Keratinocyte (primary cell): ENCODE data around the gene PTPRN2. TPM values are rescaled to one million over a fixed set of nuclear protein-coding genes. Genes with fewer than 3 reads are reported as not detected.

ENCODE experiments used
- DNase-seq: peaks from one replicate; pipeline ENCODE4 v3.0.0-alpha.2; 2011; ENCODE audit warnings: low read depth, missing footprints, low spot score
- FAIRE-seq: peaks from 2 replicates; lab custom pipeline; 2011; peaks lifted over from hg19 to GRCh38; lab: Jason Lieb, UNC
- H2AFZ ChIP-seq: 2 replicates; pipeline ENCODE4 v1.6.0; 2012; ENCODE audit warnings: low read length, control low read depth, inconsistent platforms; ENCODE audit not compliant: control insufficient read depth
- H3K27ac ChIP-seq: 2 replicates; pipeline ENCODE4 v1.5.1; 2011; ENCODE audit warnings: low read length; ENCODE audit not compliant: control insufficient read depth, insufficient read depth
- H3K27me3 ChIP-seq: 3 replicates; pipeline ENCODE4 v1.6.0; 2011; ENCODE audit warnings: low read length; ENCODE audit not compliant: control insufficient read depth, insufficient read depth; ENCODE audit errors: extremely low read depth
- H3K36me3 ChIP-seq, 2 experiments: 2 replicates in 1 of 2; 3 replicates in 1 of 2; pipeline ENCODE4 v1.5.1; 2011; ENCODE audit warnings: low read length in 2 of 2, mild to moderate bottlenecking in 1 of 2; ENCODE audit not compliant: control insufficient read depth in 2 of 2, insufficient read depth in 2 of 2; ENCODE audit errors: extremely low read depth in 1 of 2
- H3K4me1 ChIP-seq: 3 replicates; pipeline ENCODE4 v1.5.1; 2011; ENCODE audit warnings: low read length; ENCODE audit not compliant: control insufficient read depth, insufficient read depth; ENCODE audit errors: extremely low read depth
- H3K4me2 ChIP-seq: 3 replicates; pipeline ENCODE4 v1.6.0; 2011; ENCODE audit warnings: low read depth, low read length; ENCODE audit not compliant: control insufficient read depth, insufficient read depth; ENCODE audit errors: extremely low read depth
- H3K4me3 ChIP-seq, 3 experiments: fragments of 200-600 bp in 1 of 3; sonication (generic) in 1 of 3; 2 replicates in 2 of 3; 3 replicates in 1 of 3; pipeline ENCODE4 v1.5.1; 2011 to 2016; ENCODE audit warnings: low read length in 3 of 3, mild to moderate bottlenecking in 3 of 3, control low read depth in 2 of 3, inconsistent platforms in 1 of 3, low read depth in 1 of 3, mixed read lengths in 1 of 3, mixed run types in 1 of 3, moderate library complexity in 1 of 3; ENCODE audit not compliant: control insufficient read depth in 2 of 3, insufficient read depth in 2 of 3; ENCODE audit errors: extremely low read depth in 1 of 3
- H3K79me2 ChIP-seq: 2 replicates; pipeline ENCODE4 v1.6.0; 2012; ENCODE audit warnings: low read length; ENCODE audit not compliant: control insufficient read depth, insufficient read depth
- H3K9ac ChIP-seq: 3 replicates; pipeline ENCODE4 v1.6.0; 2011; ENCODE audit warnings: low read length; ENCODE audit not compliant: control insufficient read depth, insufficient read depth; ENCODE audit errors: extremely low read depth
- H3K9me1 ChIP-seq: 3 replicates; pipeline ENCODE4 v1.6.0; 2011; ENCODE audit warnings: low read length; ENCODE audit not compliant: control insufficient read depth, insufficient read depth; ENCODE audit errors: extremely low read depth
- H3K9me3 ChIP-seq: 2 replicates; pipeline ENCODE4 v1.5.1; 2012; ENCODE audit warnings: low read depth, low read length; ENCODE audit not compliant: control insufficient read depth
- H4K20me1 ChIP-seq: 3 replicates; pipeline ENCODE4 v1.6.0; 2011; ENCODE audit warnings: low read length; ENCODE audit not compliant: control insufficient read depth, insufficient read depth; ENCODE audit errors: extremely low read depth
- CTCF ChIP-seq, 3 experiments: IDR thresholded peaks in 1 of 3; conservative IDR thresholded peaks in 1 of 3; optimal IDR thresholded peaks in 1 of 3; 2 replicates in 2 of 3; 3 replicates in 1 of 3; pipeline versions ENCODE3 to v1.5.1; 2011; ENCODE audit warnings: low read length in 3 of 3, mild to moderate bottlenecking in 3 of 3, moderate library complexity in 2 of 3, control low read depth in 1 of 3, inconsistent platforms in 1 of 3; ENCODE audit not compliant: insufficient read depth in 2 of 3; ENCODE audit errors: extremely low read depth in 1 of 3
- EZH2 ChIP-seq: IDR thresholded peaks from one replicate; pipeline ENCODE4 v1.6.1; 2012; ENCODE audit warnings: inconsistent platforms, mild to moderate bottlenecking, low read length, moderate library complexity
- dilution Hi-C: fragments of 300-500 bp; cut with MboI; formaldehyde crosslinking; loops from one replicate; pipeline ENCODE4 v1.7.0; 2020; ENCODE audit warnings: low sequenced_read_pairs; ENCODE audit not compliant: extremely low pct_ligation_motif_present
- polyA plus RNA-seq, 5 experiments: library from polyadenylated mRNA; depleted of rRNA in 3 of 5; stranded (reverse) in 3 of 5; stranded (forward) in 1 of 5; unstranded in 1 of 5; fragments of >200 nt; gene quantifications; 1 replicate in 1 of 5; 2 replicates in 3 of 5; 3 replicates in 1 of 5; pipeline versions ENCODE4 v1.2.1 to v1.2.3, GENCODE V29; 2011 to 2012; ENCODE audit warnings: missing spikeins in 2 of 5, low read depth in 1 of 5, low replicate concordance in 1 of 5

Gene PTPRN2
- polyA plus RNA-seq, 1 donor (not counting 4 experiments of a cell fraction or from before 2014, with no cell fraction given) = not detected

- H3K4me2 ChIP-seq = no peak overlapping the region
- no peaks in the 10 kb centered on the region for H3K9me1 ChIP-seq
- no peak overlapping the region for H2AFZ ChIP-seq
- H3K4me3 ChIP-seq = no peak overlapping the region
- H4K20me1 ChIP-seq = no peaks in the 10 kb centered on the region
- DNase-seq (no peak), FAIRE-seq (no peak)
- no peak for TF ChIP-seq EZH2
- TF ChIP-seq CTCF (optimal IDR thresholded peaks at IDR 0.05 in 1 of 3, IDR thresholded peaks at IDR 0.05 in 1 of 3, conservative IDR thresholded peaks at IDR 0.05 in 1 of 3; ENCODE audit: extremely low read depth in 1 of 3, insufficient read depth in 2 of 3, low read length in 3 of 3) = no peak
- dilution Hi-C loops = no loop called here
- no peak overlapping the region for H3K9ac ChIP-seq
- no peaks in the 10 kb centered on the region for H3K36me3 ChIP-seq
- no peak overlapping the region for H3K27ac ChIP-seq
- H3K4me1 ChIP-seq = no peaks in the 10 kb centered on the region
- no peaks in the 10 kb centered on the region for H3K27me3 ChIP-seq
- H3K79me2 ChIP-seq = no peaks in the 10 kb centered on the region
- H3K9me3 ChIP-seq = peaks cover 6% of the 10 kb centered on the region
Observed at GRCh38 chr7:157662981-157663716, 924.5 kb downstream of the PTPRN2 start.

GRCh38 chr7:157662110-157662791, 925.4 kb downstream of the PTPRN2 start:
- dilution Hi-C loops = no loop called here

More at GRCh38 chr7:157662110-157662791, 925.4 kb downstream of the PTPRN2 start:
- Histone ChIP-seq H3K4me3 (no peak overlapping the region), H3K27ac (no peak overlapping the region), H3K79me2 (no peaks in the 10 kb centered on the region), H3K4me1 (no peaks in the 10 kb centered on the region), H3K9me3 (peaks cover 8% of the 10 kb centered on the region), H2AFZ (no peak overlapping the region), H3K27me3 (no peaks in the 10 kb centered on the region), H3K9me1 (no peaks in the 10 kb centered on the region), H3K4me2 (no peak overlapping the region), H3K36me3 (no peaks in the 10 kb centered on the region), H3K9ac (no peak overlapping the region), H4K20me1 (no peaks in the 10 kb centered on the region)
- no peak for TF ChIP-seq CTCF (optimal IDR thresholded peaks at IDR 0.05 in 1 of 3, IDR thresholded peaks at IDR 0.05 in 1 of 3, conservative IDR thresholded peaks at IDR 0.05 in 1 of 3; ENCODE audit: extremely low read depth in 1 of 3, insufficient read depth in 2 of 3, low read length in 3 of 3)
- no peak for TF ChIP-seq EZH2
- FAIRE-seq (no peak), DNase-seq (no peak)
